DMS114 treated with DMSO at 0.1 percent for 48 hours (cell line): Measurements from ENCODE around the gene MPPED1.

ENCODE experiments used
- DNase-seq: peaks from one replicate; lab custom pipeline; 2025; ENCODE audit not compliant: unreplicated experiment; lab: John Stamatoyannopoulos, UW

The MPPED1 gene

GRCh38 chr22:43392385-43392989 is 19.3 kb upstream of the MPPED1 start:
- DNase-seq, result no peak

GRCh38 chr22:43393132-43393843 is 18.5 kb upstream of the MPPED1 start:
- DNase-seq, result no peak

GRCh38 chr22:43393844-43394474 is 17.9 kb upstream of the MPPED1 start:
- DNase-seq, result no peak

- no peak for DNase-seq
Observed at GRCh38 chr22:43395086-43395695, 16.6 kb upstream of the MPPED1 start.

GRCh38 chr22:43396321-43396933 is 15.4 kb upstream of the MPPED1 start:
- no peak for DNase-seq

GRCh38 chr22:43396934-43397457 is 14.8 kb upstream of the MPPED1 start:
- no peak for DNase-seq

GRCh38 chr22:43397766-43398165 is 14.0 kb upstream of the MPPED1 start:
- no peak for DNase-seq

- no peak for DNase-seq
Observed at GRCh38 chr22:43398246-43398645, 13.6 kb upstream of the MPPED1 start.

- no peak for DNase-seq
Observed at GRCh38 chr22:43398910-43399309, 12.9 kb upstream of the MPPED1 start.

- DNase-seq, result no peak
Observed at GRCh38 chr22:43399338-43399979, 12.4 kb upstream of the MPPED1 start.

GRCh38 chr22:43399980-43400358 is 11.8 kb upstream of the MPPED1 start:
- DNase-seq, result no peak

GRCh38 chr22:43400449-43400848 is 11.4 kb upstream of the MPPED1 start:
- no peak for DNase-seq

GRCh38 chr22:43401233-43401632 is 10.6 kb upstream of the MPPED1 start:
- DNase-seq, result no peak

- no peak for DNase-seq
Observed at GRCh38 chr22:43401661-43402060, 10.2 kb upstream of the MPPED1 start.

GRCh38 chr22:43402128-43402527 is 9.7 kb upstream of the MPPED1 start:
- peak; percentile 3 for DNase-seq

- DNase-seq, result no peak
Observed at GRCh38 chr22:43404673-43405385, 7.0 kb upstream of the MPPED1 start.

- no peak for DNase-seq
Observed at GRCh38 chr22:43406186-43406790, 5.5 kb upstream of the MPPED1 start.

GRCh38 chr22:43407591-43407990 is 4.2 kb upstream of the MPPED1 start:
- no peak for DNase-seq

GRCh38 chr22:43408009-43408408 is 3.8 kb upstream of the MPPED1 start:
- DNase-seq, result no peak

GRCh38 chr22:43409046-43409445 is 2.8 kb upstream of the MPPED1 start:
- DNase-seq, result no peak
